ENCODE results near the gene HSPA12B.

The HSPA12B gene

GRCh38 chr20:3753098-3753497 lies 20.6 kb downstream of the HSPA12B start:
- DNase-seq (ENCODE audit: low read depth), result no peak
- no peak overlapping the region for H3K4me3 ChIP-seq (ENCODE audit: low read depth, low read length)

GRCh38 chr20:3753501-3754275 lies 21.2 kb downstream of the HSPA12B start:
- no peak for DNase-seq (ENCODE audit: low read depth)
- no peak for TF ChIP-seq CTCF (IDR thresholded peaks at IDR 0.05; ENCODE audit: control insufficient read depth, extremely low read depth, insufficient read depth)
- no peak overlapping the region for H3K4me3 ChIP-seq (ENCODE audit: low read depth, low read length)

More at GRCh38 chr20:3753098-3753497, 20.6 kb downstream of the HSPA12B start:
- TF ChIP-seq CTCF (IDR thresholded peaks at IDR 0.05; ENCODE audit: control insufficient read depth, extremely low read depth, insufficient read depth), result peak; percentile 75

GRCh38 chr20:3754276-3754630 lies 21.8 kb downstream of the HSPA12B start:
- H3K4me3 ChIP-seq (ENCODE audit: low read depth, low read length), result no peak overlapping the region
- DNase-seq (ENCODE audit: low read depth), result no peak
- no peak for TF ChIP-seq CTCF (IDR thresholded peaks at IDR 0.05; ENCODE audit: control insufficient read depth, extremely low read depth, insufficient read depth)

- no peak for DNase-seq (ENCODE audit: low read depth)
- no peak overlapping the region for H3K4me3 ChIP-seq (ENCODE audit: low read depth, low read length)
- no peak for TF ChIP-seq CTCF (IDR thresholded peaks at IDR 0.05; ENCODE audit: control insufficient read depth, extremely low read depth, insufficient read depth)
Observed at GRCh38 chr20:3755269-3755668, 22.8 kb downstream of the HSPA12B start.

- no peak for TF ChIP-seq CTCF (IDR thresholded peaks at IDR 0.05; ENCODE audit: control insufficient read depth, extremely low read depth, insufficient read depth)
- no peak overlapping the region for H3K4me3 ChIP-seq (ENCODE audit: low read depth, low read length)
- no peak for DNase-seq (ENCODE audit: low read depth)
Observed at GRCh38 chr20:3755814-3756480, 23.5 kb downstream of the HSPA12B start.

- no peak for TF ChIP-seq CTCF (IDR thresholded peaks at IDR 0.05; ENCODE audit: control insufficient read depth, extremely low read depth, insufficient read depth)
- DNase-seq (ENCODE audit: low read depth), result no peak
- no peak overlapping the region for H3K4me3 ChIP-seq (ENCODE audit: low read depth, low read length)
Observed at GRCh38 chr20:3757268-3757667, 24.8 kb downstream of the HSPA12B start.
